IMR-90 (cell line): ENCODE data around the gene PCDH1. TPM values are rescaled to one million over a fixed set of nuclear protein-coding genes. Genes with fewer than 3 reads are reported as not detected.

Source experiments
- ATAC-seq: fragments of 200-7000 bp; cut with Tn5 transposase; 2 replicates; pipeline ENCODE4 v1.9.1; 2020; ENCODE audit warnings: low read depth, mild to moderate bottlenecking, moderate library complexity
- BruUV-seq: library from RNA; stranded (reverse); fragments of 400-500 nt; replicated peaks from 2 replicates; lab custom pipeline; 2021; lab: Mats Ljungman, UMichigan
- CTCF ChIA-PET: fragments of 300-600 bp; formaldehyde crosslinking; extraction: SDS; loops from one replicate; lab custom pipeline; 2021; ENCODE audit warnings: antibody characterized with exemption; lab: Yijun Ruan, JAX
- POLR2A ChIA-PET: fragments of 300-600 bp; sonication (Branson Sonifier 250); formaldehyde crosslinking; loops from one replicate; lab custom pipeline; 2022; ENCODE audit warnings: antibody characterized with exemption; ENCODE audit not compliant: unreplicated experiment; lab: Charles Lee
- DNase-seq: peaks from one replicate; pipeline ENCODE4 v3.0.0; 2013
- H2AFZ ChIP-seq: replicated peaks from 2 replicates; pipeline ENCODE3; 2013; ENCODE audit warnings: low read length, mild to moderate bottlenecking; ENCODE audit not compliant: poor library complexity
- H2AK5ac ChIP-seq: 2 replicates; pipeline ENCODE4 v1.6.1; 2013; ENCODE audit warnings: low read depth, low read length, inconsistent platforms
- H2AK9ac ChIP-seq: replicated peaks from 2 replicates; pipeline ENCODE3; 2013; ENCODE audit warnings: mild to moderate bottlenecking, low read depth, low read length, moderate library complexity; ENCODE audit not compliant: poor library complexity
- H2BK120ac ChIP-seq: 2 replicates; pipeline ENCODE4 v1.6.1; 2013; ENCODE audit warnings: low read depth, low read length, inconsistent platforms
- H2BK15ac ChIP-seq: 3 replicates; pipeline ENCODE4 v1.6.1; 2013; ENCODE audit warnings: low read depth, low read length, inconsistent platforms
- H2BK20ac ChIP-seq: 2 replicates; pipeline ENCODE4 v1.6.1; 2013; ENCODE audit warnings: low read depth, mild to moderate bottlenecking, inconsistent platforms, low read length, moderate library complexity
- H2BK5ac ChIP-seq: 2 replicates; pipeline ENCODE4 v1.6.1; 2013; ENCODE audit warnings: mild to moderate bottlenecking, low read depth, low read length, inconsistent platforms; ENCODE audit not compliant: poor library complexity, severe bottlenecking
- H3K14ac ChIP-seq: replicated peaks from 2 replicates; pipeline ENCODE4 v1.6.1; 2013; ENCODE audit warnings: low read depth, low read length, inconsistent platforms
- H3K18ac ChIP-seq: 2 replicates; pipeline ENCODE4 v1.6.1; 2013; ENCODE audit warnings: low read depth, low read length, control low read depth
- H3K23ac ChIP-seq: 2 replicates; pipeline ENCODE4 v1.6.1; 2013; ENCODE audit warnings: low read depth, low read length, inconsistent platforms
- H3K27ac ChIP-seq: 2 replicates; pipeline ENCODE4 v1.5.1; 2013; ENCODE audit warnings: mild to moderate bottlenecking, control low read depth, low read length; ENCODE audit not compliant: insufficient read depth
- H3K27me3 ChIP-seq: 2 replicates; pipeline ENCODE4 v1.6.1; 2013; ENCODE audit warnings: low read length; ENCODE audit not compliant: control insufficient read depth, insufficient read depth
- H3K36me3 ChIP-seq: 2 replicates; pipeline ENCODE4 v1.6.1; 2013; ENCODE audit warnings: low read length, mixed read lengths; ENCODE audit not compliant: control insufficient read depth, insufficient read depth
- H3K4ac ChIP-seq: 2 replicates; pipeline ENCODE4 v1.6.1; 2013; ENCODE audit warnings: low read depth, low read length, inconsistent platforms
- H3K4me1 ChIP-seq: 2 replicates; pipeline ENCODE4 v1.6.1; 2013; ENCODE audit warnings: low read length, mixed read lengths; ENCODE audit not compliant: control insufficient read depth, insufficient read depth
- H3K4me2 ChIP-seq: 2 replicates; pipeline ENCODE4 v1.6.1; 2013; ENCODE audit warnings: low read depth, mild to moderate bottlenecking, control low read depth, low read length, moderate library complexity
- H3K4me3 ChIP-seq: 2 replicates; pipeline ENCODE4 v1.5.1; 2013; ENCODE audit warnings: low read depth, mild to moderate bottlenecking, control low read depth, low read length, moderate library complexity; ENCODE audit not compliant: insufficient read depth
- H3K56ac ChIP-seq: 2 replicates; pipeline ENCODE4 v1.6.1; 2013; ENCODE audit warnings: low read length, inconsistent platforms; ENCODE audit not compliant: insufficient read depth; ENCODE audit errors: extremely low read depth
- H3K79me1 ChIP-seq, 2 experiments: 2 replicates each; pipeline ENCODE4 v1.6.1; 2013; ENCODE audit warnings: low read length in 2 of 2, inconsistent platforms in 1 of 2, low read depth in 1 of 2
- H3K9ac ChIP-seq: 2 replicates; pipeline ENCODE4 v1.6.1; 2013; ENCODE audit warnings: low read depth, low read length, control low read depth
- H3K9me1 ChIP-seq: 2 replicates; pipeline ENCODE4 v1.6.1; 2013; ENCODE audit warnings: low read length, inconsistent platforms; ENCODE audit not compliant: insufficient read depth
- H3K9me3 ChIP-seq: 2 replicates; pipeline ENCODE4 v1.6.1; 2013; ENCODE audit warnings: low read length; ENCODE audit not compliant: control insufficient read depth, insufficient read depth
- H4K20me1 ChIP-seq: 2 replicates; pipeline ENCODE4 v1.6.1; 2013; ENCODE audit warnings: low read length, inconsistent platforms; ENCODE audit not compliant: insufficient read depth
- H4K5ac ChIP-seq: 2 replicates; pipeline ENCODE4 v1.6.1; 2013; ENCODE audit warnings: mild to moderate bottlenecking, low read depth, low read length, control low read depth
- H4K8ac ChIP-seq, 2 experiments: 2 replicates each; pipeline ENCODE4 v1.6.1; 2013; ENCODE audit warnings: low read depth in 2 of 2, low read length in 2 of 2, control low read depth in 1 of 2, inconsistent platforms in 1 of 2
- H4K91ac ChIP-seq: 2 replicates; pipeline ENCODE4 v1.6.1; 2013; ENCODE audit warnings: low read depth, low read length, inconsistent platforms; ENCODE audit not compliant: insufficient read depth
- BHLHE40 ChIP-seq: fragments of 150-350 bp; IDR thresholded peaks from 2 replicates; pipeline ENCODE4 v1.6.1; 2016; ENCODE audit warnings: mild to moderate bottlenecking, low read depth, low read length
- NFE2L2 ChIP-seq: fragments of 150-350 bp; IDR thresholded peaks from 2 replicates; pipeline ENCODE4 v1.6.1; 2016; ENCODE audit warnings: low read depth, mild to moderate bottlenecking, low read length
- WGBS, 2 experiments: methylation state at CpG; one replicate each; pipeline versions ENCODE4 v1.1.5 to v1.1.7; 2013; ENCODE audit warnings: missing lambda C conversion rate in 2 of 2; ENCODE audit not compliant: insufficient read length in 1 of 2; ENCODE audit errors: extremely low coverage in 2 of 2; 5-methylcytosine and 5-hydroxymethylcytosine counted together
- dilution Hi-C: fragments of 300-500 bp; cut with HindIII; formaldehyde crosslinking; loops from one replicate; pipeline ENCODE4 v1.14.3; 2018; ENCODE audit warnings: low sequenced_read_pairs; ENCODE audit not compliant: unreplicated experiment
- in situ Hi-C: fragments of 300-500 bp; cut with MboI; formaldehyde crosslinking; loops from 3 replicates; pipeline ENCODE4 v1.14.3; 2019; ENCODE audit warnings: low sequenced_read_pairs, inconsistent platforms, mixed read lengths
- intact Hi-C: fragments of 100-400 bp; cut with micrococcal nuclease; formaldehyde crosslinking; loops from 2 replicates; pipeline ENCODE4 v1.10.0; 2022
- polyA plus RNA-seq, 3 experiments: library from polyadenylated mRNA; depleted of rRNA; stranded (reverse); fragments of >200 nt; gene quantifications; 2 replicates each; pipeline ENCODE4 v1.2.3, GENCODE V29; 2012; ENCODE audit warnings: low replicate concordance in 1 of 3
- total RNA-seq: library from RNA; depleted of rRNA; stranded (reverse); fragments of >200 nt; gene quantifications from 2 replicates; pipeline ENCODE4 v1.2.3, GENCODE V29; 2012

Gene PCDH1
- total and polyA plus RNA-seq, 2 of the 4 experiments (the other 2 are of a cell fraction): 0.74 to 0.90 TPM

DNA sequence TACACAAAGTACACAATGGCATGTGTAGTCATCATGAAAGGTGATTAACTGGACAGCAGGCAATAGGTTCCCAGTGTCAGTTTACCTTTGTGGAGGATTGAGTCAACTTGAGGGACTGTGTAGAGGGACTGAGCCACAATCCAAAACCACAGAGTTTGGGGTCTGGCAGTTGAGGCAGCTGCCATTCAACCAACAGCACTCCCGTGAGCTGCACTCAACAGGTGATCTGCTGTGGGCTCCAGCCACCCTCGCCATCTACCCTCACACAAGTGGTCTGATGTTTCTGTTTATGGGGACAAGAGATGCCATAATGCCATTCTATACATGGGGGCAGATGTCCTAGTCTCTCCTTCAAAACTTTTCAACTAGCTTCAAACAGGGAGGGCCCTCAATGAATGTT is 42.6 kb upstream of the PCDH1 start:
- no peak overlapping the region for H3K4me2 ChIP-seq
- H3K27me3 ChIP-seq: peaks cover 18% of the 10 kb centered on the region
- H3K36me3 ChIP-seq: peaks cover 3% of the 10 kb centered on the region
- H3K4ac ChIP-seq: no peak overlapping the region
- peaks cover 3% of the 10 kb centered on the region; the same call in 1 of the 2 replicates for H3K9me1 ChIP-seq
- H4K8ac ChIP-seq: no peak overlapping the region
- ChIA-PET POLR2A (no interaction called here), CTCF (no interaction called here)
- peaks cover 19 to 20% of the 10 kb centered on the region in 2 experiments for H3K79me1 ChIP-seq
- no TSS peak for BruUV-seq
- no peak overlapping the region for H2BK20ac ChIP-seq
- H3K9ac ChIP-seq: no peak overlapping the region
- H3K4me3 ChIP-seq: no peak overlapping the region
- no peak overlapping the region for H2BK15ac ChIP-seq
- dilution Hi-C loops (no loop called here), in situ Hi-C loops (no loop called here), intact Hi-C loops (no loop called here)
- H3K4me1 ChIP-seq: peaks cover 5% of the 10 kb centered on the region
- H2AK9ac ChIP-seq: no peak overlapping the region
- H2BK120ac ChIP-seq: no peak overlapping the region
- no peak overlapping the region for H3K56ac ChIP-seq
- H2BK5ac ChIP-seq: no peak overlapping the region
- no peak overlapping the region for H3K14ac ChIP-seq
- no CpG with 5 or more reads among the region's 2 CpGs for WGBS, 2 experiments
- no peak overlapping the region for H4K5ac ChIP-seq
- no peak overlapping the region for H3K27ac ChIP-seq
- H4K91ac ChIP-seq: no peak overlapping the region
- H3K9me3 ChIP-seq: no peaks in the 10 kb centered on the region
- H3K18ac ChIP-seq: no peak overlapping the region
- no peak for ATAC-seq
- no peak overlapping the region for H3K23ac ChIP-seq
- TF ChIP-seq BHLHE40 (no peak), NFE2L2 (no peak)
- no peak for DNase-seq
- no peaks in the 10 kb centered on the region for H4K20me1 ChIP-seq
- H2AFZ ChIP-seq: no peak overlapping the region
- no peak overlapping the region for H2AK5ac ChIP-seq
